Loucy (cell line): ENCODE data around the gene STX11.

ENCODE experiments used
- H2AFZ ChIP-seq: fragments of 200-600 bp; sonication (generic); 2 replicates; pipeline ENCODE4 v1.6.0; 2016; ENCODE audit warnings: antibody characterized with exemption, mild to moderate bottlenecking, low read length, moderate library complexity
- H3F3A ChIP-seq: fragments of 200-600 bp; 2 replicates; pipeline ENCODE4 v1.6.0; 2016; ENCODE audit warnings: antibody characterized with exemption, low read depth, mild to moderate bottlenecking
- H3K27me3 ChIP-seq: fragments of 200-600 bp; sonication (generic); 2 replicates; pipeline ENCODE4 v1.6.1; 2014; ENCODE audit warnings: low read length, mild to moderate bottlenecking; ENCODE audit not compliant: insufficient read depth, poor library complexity, severe bottlenecking
- H3K36me3 ChIP-seq: fragments of 200-600 bp; sonication (generic); 2 replicates; pipeline ENCODE4 v1.6.1; 2016; ENCODE audit warnings: low read length; ENCODE audit not compliant: insufficient read depth
- H3K4me1 ChIP-seq: fragments of 200-600 bp; sonication (generic); 2 replicates; pipeline ENCODE4 v1.5.1; 2014; ENCODE audit warnings: low read length, mild to moderate bottlenecking; ENCODE audit not compliant: insufficient read depth, poor library complexity, severe bottlenecking
- H3K4me2 ChIP-seq: fragments of 200-600 bp; sonication (generic); 2 replicates; pipeline ENCODE4 v1.6.0; 2014; ENCODE audit warnings: antibody characterized with exemption, low read length, low read depth, mild to moderate bottlenecking; ENCODE audit not compliant: poor library complexity, severe bottlenecking
- H3K4me3 ChIP-seq: fragments of 200-600 bp; sonication (generic); 2 replicates; pipeline ENCODE4 v1.5.1; 2014; ENCODE audit warnings: low read length, mild to moderate bottlenecking, mixed read lengths; ENCODE audit not compliant: poor library complexity, severe bottlenecking
- H3K79me2 ChIP-seq: fragments of 200-600 bp; sonication (generic); 2 replicates; pipeline ENCODE4 v1.6.1; 2014; ENCODE audit warnings: low read length; ENCODE audit not compliant: insufficient read depth
- H3K9ac ChIP-seq: fragments of 200-600 bp; sonication (generic); 2 replicates; pipeline ENCODE4 v1.6.0; 2014; ENCODE audit warnings: mild to moderate bottlenecking, low read depth, low read length, moderate library complexity; ENCODE audit not compliant: poor library complexity, severe bottlenecking
- H3K9me2 ChIP-seq: fragments of 200-600 bp; sonication (generic); replicated peaks from 2 replicates; pipeline ENCODE4 v1.6.1; 2016; ENCODE audit warnings: low read depth, low read length, mixed read lengths
- H3K9me3 ChIP-seq: fragments of 200-600 bp; sonication (generic); 2 replicates; pipeline ENCODE4 v1.6.1; 2014; ENCODE audit warnings: mild to moderate bottlenecking, antibody characterized with exemption, low read length, low read depth; ENCODE audit not compliant: insufficient read depth
- H4K20me1 ChIP-seq: fragments of 200-600 bp; sonication (generic); 2 replicates; pipeline ENCODE4 v1.6.0; 2014; ENCODE audit warnings: antibody characterized with exemption, low read length, mild to moderate bottlenecking; ENCODE audit not compliant: insufficient read depth, poor library complexity, severe bottlenecking
- CTCF ChIP-seq: fragments of 200-600 bp; sonication (generic); conservative IDR thresholded peaks from 2 replicates; pipeline ENCODE4 v1.5.1; 2014; ENCODE audit warnings: mild to moderate bottlenecking, antibody characterized with exemption, low read length
- EZH2phosphoT487 ChIP-seq: fragments of 200-600 bp; IDR thresholded peaks from 2 replicates; pipeline ENCODE4 v1.6.1; 2018; ENCODE audit warnings: antibody characterized with exemption, mild to moderate bottlenecking, moderate library complexity, borderline replicate concordance

Gene STX11

GRCh38 chr6:144185133-144185836 lies 35.0 kb downstream of the STX11 start:
- Histone ChIP-seq H2AFZ (no peak overlapping the region), H3K27me3 (no peaks in the 10 kb centered on the region), H3K4me3 (no peak overlapping the region), H3K79me2 (no peaks in the 10 kb centered on the region), H3F3A (no peaks in the 10 kb centered on the region), H3K9ac (no peak overlapping the region), H4K20me1 (no peaks in the 10 kb centered on the region), H3K9me3 (no peaks in the 10 kb centered on the region), H3K36me3 (no peaks in the 10 kb centered on the region), H3K4me1 (no peaks in the 10 kb centered on the region), H3K9me2 (no peaks in the 10 kb centered on the region), H3K4me2 (no peak overlapping the region)
- TF ChIP-seq CTCF (no peak), EZH2phosphoT487 (no peak)

GRCh38 chr6:144186817-144187625 lies 36.7 kb downstream of the STX11 start:
- Histone ChIP-seq H3K4me1 (no peaks in the 10 kb centered on the region), H3K79me2 (no peaks in the 10 kb centered on the region), H3K4me3 (no peak overlapping the region), H3K9ac (no peak overlapping the region), H3F3A (no peaks in the 10 kb centered on the region), H3K9me2 (no peaks in the 10 kb centered on the region), H2AFZ (no peak overlapping the region), H4K20me1 (no peaks in the 10 kb centered on the region), H3K4me2 (no peak overlapping the region), H3K9me3 (no peaks in the 10 kb centered on the region), H3K36me3 (no peaks in the 10 kb centered on the region), H3K27me3 (no peaks in the 10 kb centered on the region)
- no peak for TF ChIP-seq CTCF

GRCh38 chr6:144189351-144189750 lies 39.0 kb downstream of the STX11 start:
- no peak for TF ChIP-seq EZH2phosphoT487
- TF ChIP-seq CTCF, result no peak
- Histone ChIP-seq H3K36me3 (no peaks in the 10 kb centered on the region), H3K79me2 (no peaks in the 10 kb centered on the region), H3K9me2 (no peaks in the 10 kb centered on the region), H3K9ac (no peak overlapping the region), H4K20me1 (no peaks in the 10 kb centered on the region), H3F3A (no peaks in the 10 kb centered on the region), H3K4me2 (no peak overlapping the region), H3K4me1 (no peaks in the 10 kb centered on the region), H3K9me3 (no peaks in the 10 kb centered on the region), H2AFZ (no peak overlapping the region), H3K27me3 (no peaks in the 10 kb centered on the region), H3K4me3 (no peak overlapping the region)
